T-helper 1 cell treated with Interleukin-12 subunit alpha and Interleukin-12 subunit beta and Interleukin-4 antibody, amounts not matched to agents 30 μg/mL and 1 μg/mL, for 36 hours (primary cell): ENCODE results near the gene DYNLL2.
"Not testable (repeated sequence)": the region's sequence is repeated elsewhere in the genome, so short reads cannot be mapped to it uniquely, and the experiment has no call there.

Source experiments
- H3K27ac Mint-ChIP-seq: one replicate; pipeline ENCODE4 v1.8.0; 2021; ENCODE audit warnings: mild to moderate bottlenecking, mixed read lengths
- H3K27me3 Mint-ChIP-seq: one replicate; pipeline ENCODE4 v1.8.0; 2021; ENCODE audit warnings: low read depth, mixed read lengths
- H3K36me3 Mint-ChIP-seq: one replicate; pipeline ENCODE4 v1.8.0; 2021; ENCODE audit warnings: low read depth, mixed read lengths
- H3K4me1 Mint-ChIP-seq: one replicate; pipeline ENCODE4 v1.8.0; 2021; ENCODE audit warnings: low read depth, mixed read lengths
- H3K4me3 Mint-ChIP-seq: one replicate; pipeline ENCODE4 v1.8.0; 2021; ENCODE audit warnings: mild to moderate bottlenecking, moderate library complexity, mixed read lengths
- H3K9me3 Mint-ChIP-seq: one replicate; pipeline ENCODE4 v1.8.0; 2021; ENCODE audit warnings: mixed read lengths

Gene DYNLL2

GRCh38 chr17:58107306-58107705 lies 24.1 kb downstream of the DYNLL2 start:
- no peaks in the 10 kb centered on the region for H3K9me3 Mint-ChIP-seq
- H3K36me3 Mint-ChIP-seq: no peaks in the 10 kb centered on the region
- peaks cover 12% of the 10 kb centered on the region for H3K27me3 Mint-ChIP-seq
- H3K4me3 Mint-ChIP-seq: no peak overlapping the region
- no peak overlapping the region for H3K27ac Mint-ChIP-seq
- no peaks in the 10 kb centered on the region for H3K4me1 Mint-ChIP-seq

DNA sequence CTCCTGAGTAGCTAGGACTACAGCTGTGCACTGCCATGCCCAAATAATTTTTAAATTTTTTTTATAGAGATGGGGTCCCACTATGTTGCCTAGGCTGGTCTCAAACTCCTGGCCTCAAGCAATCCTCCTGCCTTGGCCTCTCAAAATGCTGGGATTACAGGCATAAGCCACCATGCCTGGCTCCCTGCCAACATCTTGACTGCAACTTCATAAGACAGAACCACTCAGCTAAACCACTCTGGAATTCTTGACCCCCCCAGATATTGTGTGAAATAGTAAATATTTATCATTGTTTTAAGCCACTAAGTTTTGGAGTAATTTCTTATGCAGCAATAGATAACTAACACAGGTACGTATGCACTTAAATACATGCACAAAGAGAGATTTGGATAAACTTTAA lies 26.0 kb downstream of the DYNLL2 start:
- no peaks in the 10 kb centered on the region for H3K9me3 Mint-ChIP-seq

GRCh38 chr17:58110012-58110411 lies 26.8 kb downstream of the DYNLL2 start:
- Mint-ChIP-seq H3K9me3 (no peaks in the 10 kb centered on the region), H3K4me1 (no peaks in the 10 kb centered on the region), H3K4me3 (no peak overlapping the region), H3K27ac (no peak overlapping the region), H3K36me3 (no peaks in the 10 kb centered on the region), H3K27me3 (peaks cover 4% of the 10 kb centered on the region)

More for the DNA sequence above, 26.0 kb downstream of the DYNLL2 start:
- no peaks in the 10 kb centered on the region for H3K4me1 Mint-ChIP-seq
- H3K36me3 Mint-ChIP-seq: no peaks in the 10 kb centered on the region
- H3K4me3 Mint-ChIP-seq: no peak overlapping the region
- peaks cover 7% of the 10 kb centered on the region for H3K27me3 Mint-ChIP-seq
- H3K27ac Mint-ChIP-seq: no peak overlapping the region

GRCh38 chr17:58111676-58112075 lies 28.5 kb downstream of the DYNLL2 start:
- H3K27ac Mint-ChIP-seq: no peak overlapping the region
- no peak overlapping the region for H3K4me3 Mint-ChIP-seq
- H3K36me3 Mint-ChIP-seq: no peaks in the 10 kb centered on the region
- H3K9me3 Mint-ChIP-seq: no peaks in the 10 kb centered on the region
- H3K4me1 Mint-ChIP-seq: no peaks in the 10 kb centered on the region
- H3K27me3 Mint-ChIP-seq: peaks cover 4% of the 10 kb centered on the region

- Mint-ChIP-seq H3K4me1 (no peaks in the 10 kb centered on the region), H3K36me3 (no peaks in the 10 kb centered on the region), H3K27ac (no peak overlapping the region)
Measured at GRCh38 chr17:58112970-58113631, 29.9 kb downstream of the DYNLL2 start.

DNA sequence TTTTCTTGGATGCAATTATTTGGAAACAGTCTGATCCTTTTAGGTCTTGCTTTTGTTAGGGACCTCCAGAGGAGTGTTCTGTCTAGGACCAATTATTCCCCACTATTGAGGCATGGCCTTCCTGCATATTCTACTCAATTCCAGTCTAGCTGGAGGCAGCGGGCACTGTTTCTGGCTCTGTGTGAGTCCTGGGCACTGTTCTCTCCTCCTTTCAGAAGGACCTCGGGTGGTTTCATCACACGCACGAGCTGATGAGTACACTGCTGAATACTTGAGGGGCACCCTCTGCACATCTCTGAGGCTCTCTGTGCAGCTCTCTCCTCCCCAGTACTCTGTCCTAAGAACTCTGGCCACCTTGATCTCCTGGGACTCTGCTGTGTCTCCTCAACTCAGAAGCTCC lies 30.7 kb downstream of the DYNLL2 start:
- H3K4me1 Mint-ChIP-seq: no peaks in the 10 kb centered on the region
- no peak overlapping the region for H3K4me3 Mint-ChIP-seq
- H3K27ac Mint-ChIP-seq: no peak overlapping the region
- H3K9me3 Mint-ChIP-seq: no peaks in the 10 kb centered on the region
- peaks cover 6% of the 10 kb centered on the region for H3K27me3 Mint-ChIP-seq
- H3K36me3 Mint-ChIP-seq: no peaks in the 10 kb centered on the region

More at GRCh38 chr17:58112970-58113631, 29.9 kb downstream of the DYNLL2 start:
- Mint-ChIP-seq H3K9me3 (no peaks in the 10 kb centered on the region), H3K27me3 (peaks cover 4% of the 10 kb centered on the region), H3K4me3 (no peak overlapping the region)

DNA sequence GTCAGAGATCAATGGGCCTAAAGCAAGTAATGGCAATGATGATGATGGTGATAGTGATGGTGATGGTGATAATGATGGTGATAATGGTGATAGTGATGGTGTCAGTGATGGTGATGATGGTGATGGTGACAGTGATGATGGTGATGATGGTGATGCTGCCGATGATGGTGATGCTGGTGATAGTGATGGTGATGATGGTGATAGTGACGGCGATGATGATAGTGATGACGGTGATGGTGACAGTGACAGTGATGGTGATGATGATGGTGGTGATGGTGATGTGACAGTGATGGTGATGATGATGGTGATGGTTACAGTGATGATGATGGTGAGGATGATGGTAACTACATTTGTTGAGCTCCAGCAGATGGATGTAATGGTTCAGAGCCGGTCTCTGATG lies 34.2 kb downstream of the DYNLL2 start:
- Mint-ChIP-seq H3K27me3 (peaks cover 8% of the 10 kb centered on the region), H3K4me3 (no peak overlapping the region), H3K27ac (no peak overlapping the region), H3K9me3 (no peaks in the 10 kb centered on the region), H3K36me3 (no peaks in the 10 kb centered on the region), H3K4me1 (peaks cover 3% of the 10 kb centered on the region)

GRCh38 chr17:58119491-58119890 lies 36.3 kb downstream of the DYNLL2 start:
- Mint-ChIP-seq H3K4me1 (peaks cover 3% of the 10 kb centered on the region), H3K36me3 (no peaks in the 10 kb centered on the region), H3K27ac (no peak overlapping the region), H3K4me3 (no peak overlapping the region), H3K9me3 (no peaks in the 10 kb centered on the region), H3K27me3 (peaks cover 12% of the 10 kb centered on the region)

DNA sequence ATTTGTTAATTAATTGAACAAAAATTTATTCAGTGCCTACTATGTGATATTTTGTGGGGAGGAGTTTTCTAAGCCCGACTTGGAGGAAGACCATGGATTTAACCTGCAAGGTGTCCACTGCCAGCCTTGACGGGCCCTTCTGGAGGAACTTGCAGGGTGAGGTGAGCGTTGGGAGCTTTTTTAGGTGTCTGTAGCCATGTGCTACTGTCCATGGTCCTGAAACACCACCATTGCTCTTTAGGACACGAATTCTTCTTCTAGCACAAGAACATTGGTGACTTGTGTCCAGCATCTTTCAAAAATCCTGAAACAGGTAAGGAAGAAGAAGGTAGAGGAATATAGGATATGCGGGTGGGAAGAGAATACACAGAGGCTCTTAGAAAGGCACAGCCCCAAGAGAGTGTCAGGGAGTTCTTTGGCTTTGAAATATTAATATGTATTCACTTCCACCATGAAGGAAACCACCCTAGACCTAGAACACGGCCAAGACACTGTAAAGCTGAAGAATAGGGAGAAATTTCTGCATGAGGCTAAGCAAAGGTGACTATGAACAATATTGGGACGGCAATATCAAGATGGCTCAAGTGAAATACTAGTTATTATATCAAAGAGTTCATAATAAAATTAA lies 37.1 kb downstream of the DYNLL2 start:
- Mint-ChIP-seq H3K27ac (no peak overlapping the region), H3K9me3 (no peaks in the 10 kb centered on the region), H3K4me1 (peaks cover 3% of the 10 kb centered on the region), H3K4me3 (no peak overlapping the region), H3K36me3 (no peaks in the 10 kb centered on the region), H3K27me3 (peaks cover 12% of the 10 kb centered on the region)

DNA sequence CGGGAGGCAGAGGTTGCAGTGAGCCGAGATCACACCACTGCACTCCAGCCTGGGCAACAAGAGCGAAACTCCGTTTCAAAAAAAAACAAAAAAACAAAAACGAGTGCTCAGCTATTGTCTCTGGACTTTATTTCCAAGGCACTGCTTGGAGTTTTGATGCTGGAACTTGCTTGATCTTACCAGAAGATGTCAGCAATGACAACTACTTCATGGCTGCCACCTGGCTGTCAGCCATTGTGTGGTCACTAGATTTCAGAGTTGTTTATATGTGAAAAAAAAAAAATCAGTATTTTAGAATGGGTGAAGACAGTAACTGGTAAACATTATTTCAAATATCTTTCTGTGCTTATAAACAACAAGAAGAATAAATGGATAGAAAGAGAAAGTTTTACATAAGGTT lies 38.7 kb downstream of the DYNLL2 start:
- no peaks in the 10 kb centered on the region for H3K9me3 Mint-ChIP-seq
- peaks cover 19% of the 10 kb centered on the region for H3K27me3 Mint-ChIP-seq
- peaks cover 3% of the 10 kb centered on the region for H3K4me1 Mint-ChIP-seq
- no peaks in the 10 kb centered on the region for H3K36me3 Mint-ChIP-seq
- H3K4me3 Mint-ChIP-seq: no peak overlapping the region
- H3K27ac Mint-ChIP-seq: no peak overlapping the region

- Mint-ChIP-seq H3K36me3 (no peaks in the 10 kb centered on the region), H3K27ac (no peak overlapping the region), H3K4me1 (peaks cover 3% of the 10 kb centered on the region), H3K9me3 (no peaks in the 10 kb centered on the region), H3K27me3 (peaks cover 52% of the 10 kb centered on the region), H3K4me3 (no peak overlapping the region)
Measured at GRCh38 chr17:58127846-58128245, 44.6 kb downstream of the DYNLL2 start.

DNA sequence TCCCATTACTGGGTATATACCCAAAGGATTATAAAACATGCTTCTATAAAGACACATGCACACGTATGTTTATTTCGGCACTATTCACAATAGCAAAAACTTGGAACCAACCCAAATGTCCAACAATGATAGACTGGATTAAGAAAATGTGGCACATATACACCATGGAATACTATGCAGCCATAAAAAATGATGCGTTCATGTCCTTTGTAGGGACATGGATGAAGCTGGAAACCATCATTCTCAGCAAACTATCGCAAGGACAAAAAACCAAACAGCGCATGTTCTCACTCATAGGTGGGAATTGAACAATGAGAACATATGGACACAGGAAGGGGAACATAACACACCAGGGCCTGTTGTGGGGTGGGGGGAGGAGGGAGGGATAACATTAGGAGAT lies 49.5 kb downstream of the DYNLL2 start:
- H3K36me3 Mint-ChIP-seq, H3K4me1 Mint-ChIP-seq, H3K4me3 Mint-ChIP-seq, H3K9me3 Mint-ChIP-seq, H3K27ac Mint-ChIP-seq: not testable (repeated sequence)
- peaks cover 68% of the 10 kb centered on the region for H3K27me3 Mint-ChIP-seq

- Mint-ChIP-seq H3K4me1 (no peaks in the 10 kb centered on the region), H3K36me3 (no peaks in the 10 kb centered on the region), H3K9me3 (peaks cover 3% of the 10 kb centered on the region), H3K4me3 (no peak overlapping the region), H3K27ac (no peak overlapping the region), H3K27me3 (peaks cover 68% of the 10 kb centered on the region)
Measured at GRCh38 chr17:58136669-58137279, 53.6 kb downstream of the DYNLL2 start.

DNA sequence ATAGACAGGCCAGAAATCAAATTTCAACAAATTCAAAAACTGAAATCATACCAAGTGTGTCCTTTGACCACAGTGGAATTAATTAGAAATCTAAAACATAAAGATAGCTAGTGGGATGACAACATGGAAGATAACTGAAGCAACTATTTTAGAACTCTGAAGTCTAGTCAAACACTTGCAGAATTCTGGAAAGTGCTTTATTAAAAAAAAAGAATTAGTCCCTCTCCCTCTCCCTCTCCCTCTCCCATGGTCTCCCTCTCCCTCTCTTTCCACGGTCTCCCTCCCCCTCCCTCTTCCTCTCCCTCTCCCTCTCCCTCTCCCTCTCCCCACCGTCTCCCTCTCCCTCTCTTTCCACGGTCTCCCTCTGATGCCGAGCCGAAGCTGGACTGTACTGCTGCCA lies 58.3 kb downstream of the DYNLL2 start:
- peaks cover 30% of the 10 kb centered on the region for H3K9me3 Mint-ChIP-seq
- H3K4me3 Mint-ChIP-seq: no peak overlapping the region
- no peaks in the 10 kb centered on the region for H3K4me1 Mint-ChIP-seq
- H3K36me3 Mint-ChIP-seq: peaks cover 5% of the 10 kb centered on the region
- no peak overlapping the region for H3K27ac Mint-ChIP-seq
- peaks cover 65% of the 10 kb centered on the region for H3K27me3 Mint-ChIP-seq

DNA sequence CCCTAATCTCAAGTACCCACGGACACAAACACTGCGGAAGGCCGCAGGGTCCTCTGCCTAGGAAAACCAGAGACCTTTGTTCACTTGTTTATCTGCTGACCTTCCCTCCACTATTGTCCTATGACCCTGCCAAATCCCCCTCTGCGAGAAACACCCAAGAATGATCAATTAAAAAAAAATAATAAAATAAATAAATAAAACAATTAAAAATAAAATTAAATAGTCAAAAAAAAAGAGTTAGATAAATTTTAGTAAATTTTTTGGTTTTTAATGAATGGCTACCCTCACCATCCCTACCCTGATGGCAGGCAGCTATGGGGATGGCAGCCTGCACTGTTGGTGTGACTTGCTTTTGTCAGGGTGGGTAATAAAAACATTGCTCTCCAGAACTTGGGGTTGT lies 60.1 kb downstream of the DYNLL2 start:
- H3K9me3 Mint-ChIP-seq: peaks cover 35% of the 10 kb centered on the region
- not testable (repeated sequence) for H3K4me3 Mint-ChIP-seq, H3K27ac Mint-ChIP-seq, H3K4me1 Mint-ChIP-seq, H3K36me3 Mint-ChIP-seq
- peaks cover 74% of the 10 kb centered on the region for H3K27me3 Mint-ChIP-seq
